Keratinocyte (primary cell): ENCODE results near the gene DGCR8. TPM values are rescaled to one million over a fixed set of nuclear protein-coding genes. Genes with fewer than 3 reads are reported as not detected.

Experiments
- DNase-seq: peaks from one replicate; pipeline ENCODE4 v3.0.0-alpha.2; 2011; ENCODE audit warnings: low read depth, missing footprints, low spot score
- FAIRE-seq: peaks from 2 replicates; lab custom pipeline; 2011; peaks lifted over from hg19 to GRCh38; lab: Jason Lieb, UNC
- H2AFZ ChIP-seq: 2 replicates; pipeline ENCODE4 v1.6.0; 2012; ENCODE audit warnings: low read length, control low read depth, inconsistent platforms; ENCODE audit not compliant: control insufficient read depth
- H3K27ac ChIP-seq: 2 replicates; pipeline ENCODE4 v1.5.1; 2011; ENCODE audit warnings: low read length; ENCODE audit not compliant: control insufficient read depth, insufficient read depth
- H3K27me3 ChIP-seq: 3 replicates; pipeline ENCODE4 v1.6.0; 2011; ENCODE audit warnings: low read length; ENCODE audit not compliant: control insufficient read depth, insufficient read depth; ENCODE audit errors: extremely low read depth
- H3K36me3 ChIP-seq, 2 experiments: 2 replicates in 1 of 2; 3 replicates in 1 of 2; pipeline ENCODE4 v1.5.1; 2011; ENCODE audit warnings: low read length in 2 of 2, mild to moderate bottlenecking in 1 of 2; ENCODE audit not compliant: control insufficient read depth in 2 of 2, insufficient read depth in 2 of 2; ENCODE audit errors: extremely low read depth in 1 of 2
- H3K4me1 ChIP-seq: 3 replicates; pipeline ENCODE4 v1.5.1; 2011; ENCODE audit warnings: low read length; ENCODE audit not compliant: control insufficient read depth, insufficient read depth; ENCODE audit errors: extremely low read depth
- H3K4me2 ChIP-seq: 3 replicates; pipeline ENCODE4 v1.6.0; 2011; ENCODE audit warnings: low read depth, low read length; ENCODE audit not compliant: control insufficient read depth, insufficient read depth; ENCODE audit errors: extremely low read depth
- H3K4me3 ChIP-seq, 3 experiments: fragments of 200-600 bp in 1 of 3; sonication (generic) in 1 of 3; 2 replicates in 2 of 3; 3 replicates in 1 of 3; pipeline ENCODE4 v1.5.1; 2011 to 2016; ENCODE audit warnings: low read length in 3 of 3, mild to moderate bottlenecking in 3 of 3, control low read depth in 2 of 3, inconsistent platforms in 1 of 3, low read depth in 1 of 3, mixed read lengths in 1 of 3, mixed run types in 1 of 3, moderate library complexity in 1 of 3; ENCODE audit not compliant: control insufficient read depth in 2 of 3, insufficient read depth in 2 of 3; ENCODE audit errors: extremely low read depth in 1 of 3
- H3K79me2 ChIP-seq: 2 replicates; pipeline ENCODE4 v1.6.0; 2012; ENCODE audit warnings: low read length; ENCODE audit not compliant: control insufficient read depth, insufficient read depth
- H3K9ac ChIP-seq: 3 replicates; pipeline ENCODE4 v1.6.0; 2011; ENCODE audit warnings: low read length; ENCODE audit not compliant: control insufficient read depth, insufficient read depth; ENCODE audit errors: extremely low read depth
- H3K9me1 ChIP-seq: 3 replicates; pipeline ENCODE4 v1.6.0; 2011; ENCODE audit warnings: low read length; ENCODE audit not compliant: control insufficient read depth, insufficient read depth; ENCODE audit errors: extremely low read depth
- H3K9me3 ChIP-seq: 2 replicates; pipeline ENCODE4 v1.5.1; 2012; ENCODE audit warnings: low read depth, low read length; ENCODE audit not compliant: control insufficient read depth
- H4K20me1 ChIP-seq: 3 replicates; pipeline ENCODE4 v1.6.0; 2011; ENCODE audit warnings: low read length; ENCODE audit not compliant: control insufficient read depth, insufficient read depth; ENCODE audit errors: extremely low read depth
- CTCF ChIP-seq, 3 experiments: IDR thresholded peaks in 1 of 3; conservative IDR thresholded peaks in 1 of 3; optimal IDR thresholded peaks in 1 of 3; 2 replicates in 2 of 3; 3 replicates in 1 of 3; pipeline versions ENCODE3 to v1.5.1; 2011; ENCODE audit warnings: low read length in 3 of 3, mild to moderate bottlenecking in 3 of 3, moderate library complexity in 2 of 3, control low read depth in 1 of 3, inconsistent platforms in 1 of 3; ENCODE audit not compliant: insufficient read depth in 2 of 3; ENCODE audit errors: extremely low read depth in 1 of 3
- EZH2 ChIP-seq: IDR thresholded peaks from one replicate; pipeline ENCODE4 v1.6.1; 2012; ENCODE audit warnings: inconsistent platforms, mild to moderate bottlenecking, low read length, moderate library complexity
- dilution Hi-C: fragments of 300-500 bp; cut with MboI; formaldehyde crosslinking; loops from one replicate; pipeline ENCODE4 v1.7.0; 2020; ENCODE audit warnings: low sequenced_read_pairs; ENCODE audit not compliant: extremely low pct_ligation_motif_present
- polyA plus RNA-seq, 5 experiments: library from polyadenylated mRNA; depleted of rRNA in 3 of 5; stranded (reverse) in 3 of 5; stranded (forward) in 1 of 5; unstranded in 1 of 5; fragments of >200 nt; gene quantifications; 1 replicate in 1 of 5; 2 replicates in 3 of 5; 3 replicates in 1 of 5; pipeline versions ENCODE4 v1.2.1 to v1.2.3, GENCODE V29; 2011 to 2012; ENCODE audit warnings: missing spikeins in 2 of 5, low read depth in 1 of 5, low replicate concordance in 1 of 5

Gene DGCR8
- polyA plus RNA-seq, 1 donor (not counting 4 experiments of a cell fraction or from before 2014, with no cell fraction given), result 17.2 TPM

- FAIRE-seq (no peak), DNase-seq (no peak)
- no peak overlapping the region for H3K4me2 ChIP-seq
These were observed 8.5 kb upstream of the DGCR8 start for GRCh38 chr22:20071524-20071972.

DNA sequence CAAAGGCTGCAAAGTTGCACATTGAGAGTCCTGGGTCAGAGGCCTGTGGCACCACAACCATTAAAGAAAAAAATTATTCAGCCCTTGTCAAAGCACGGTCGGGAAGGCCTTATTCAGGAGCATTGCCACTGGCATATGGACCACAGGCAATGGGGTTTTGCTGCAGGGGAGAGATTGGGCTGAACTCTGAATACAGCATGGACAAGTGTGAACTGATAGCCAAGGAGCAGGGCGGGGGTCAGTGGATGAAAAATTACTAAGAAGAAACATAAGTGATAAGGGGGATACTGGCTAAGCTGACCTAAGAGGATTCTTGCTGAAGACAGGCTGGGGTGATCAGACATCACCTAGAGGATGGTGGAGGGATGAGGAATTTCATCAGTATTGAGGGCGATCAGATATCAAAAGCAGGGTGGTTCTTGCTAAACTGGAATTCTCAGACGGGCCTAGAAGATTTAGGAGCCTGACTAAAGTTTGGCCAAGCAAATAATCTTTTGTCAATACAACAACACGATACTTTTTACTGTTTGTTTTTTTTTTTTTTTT is 3.3 kb upstream of the DGCR8 start:
- no peaks in the 10 kb centered on the region for H4K20me1 ChIP-seq
- H3K36me3 ChIP-seq, result no peaks in the 10 kb centered on the region
- H3K27ac ChIP-seq, result no peak overlapping the region
- TF ChIP-seq CTCF (optimal IDR thresholded peaks at IDR 0.05 in 1 of 3, IDR thresholded peaks at IDR 0.05 in 1 of 3, conservative IDR thresholded peaks at IDR 0.05 in 1 of 3; ENCODE audit: extremely low read depth in 1 of 3, insufficient read depth in 2 of 3, low read length in 3 of 3), result no peak
- TF ChIP-seq EZH2, result no peak
- dilution Hi-C loops, result no loop called here
- DNase-seq, result no peak
- no peak for FAIRE-seq
- H3K27me3 ChIP-seq, result no peaks in the 10 kb centered on the region
- H3K79me2 ChIP-seq, result peaks cover 13% of the 10 kb centered on the region
- peaks cover 7% of the 10 kb centered on the region for H3K4me1 ChIP-seq
- H3K4me2 ChIP-seq, result no peak overlapping the region
- no peak overlapping the region for H3K9ac ChIP-seq
- H3K9me1 ChIP-seq, result no peaks in the 10 kb centered on the region
- H3K4me3 ChIP-seq, result no peak overlapping the region
- H2AFZ ChIP-seq, result no peak overlapping the region
- no peaks in the 10 kb centered on the region for H3K9me3 ChIP-seq

More at GRCh38 chr22:20071524-20071972, 8.5 kb upstream of the DGCR8 start:
- dilution Hi-C loops, result no loop called here
- Histone ChIP-seq H3K9me3 (no peaks in the 10 kb centered on the region), H3K27ac (no peak overlapping the region), H3K4me1 (no peaks in the 10 kb centered on the region), H3K27me3 (no peaks in the 10 kb centered on the region), H3K4me3 (no peak overlapping the region), H4K20me1 (no peaks in the 10 kb centered on the region), H3K79me2 (no peaks in the 10 kb centered on the region), H3K9me1 (no peaks in the 10 kb centered on the region), H2AFZ (no peak overlapping the region), H3K36me3 (no peaks in the 10 kb centered on the region), H3K9ac (no peak overlapping the region)
- TF ChIP-seq EZH2, result no peak
- no peak for TF ChIP-seq CTCF (optimal IDR thresholded peaks at IDR 0.05 in 1 of 3, IDR thresholded peaks at IDR 0.05 in 1 of 3, conservative IDR thresholded peaks at IDR 0.05 in 1 of 3; ENCODE audit: extremely low read depth in 1 of 3, insufficient read depth in 2 of 3, low read length in 3 of 3)
